HepG2 (cell line): ENCODE measurements around the gene PSENEN. TPM values are rescaled to one million over a fixed set of nuclear protein-coding genes. Genes with fewer than 3 reads are reported as not detected.
A peak's percentile ranks its signal among the peaks of the same experiment; 100 is the strongest.

Experiments used
- ATM ChIP-seq: fragments of 450-650 bp; IDR thresholded peaks from 2 replicates; pipeline ENCODE4 v1.7.1; 2017; ENCODE audit warnings: mild to moderate bottlenecking, borderline replicate concordance
- DPF2 ChIP-seq: sonication (generic); formaldehyde crosslinking; IDR thresholded peaks from 2 replicates; pipeline ENCODE4 v1.4.0; 2020; ENCODE audit warnings: mild to moderate bottlenecking, low read depth, missing genetic modification reagents, borderline replicate concordance
- GFI1 ChIP-seq: sonication (generic); formaldehyde crosslinking; IDR thresholded peaks from 2 replicates; pipeline ENCODE4 v1.5.0; 2020; ENCODE audit warnings: missing genetic modification reagents, mild to moderate bottlenecking, borderline replicate concordance
- HNRNPLL ChIP-seq: fragments of 200-400 bp; formaldehyde crosslinking; IDR thresholded peaks from 2 replicates; pipeline ENCODE4 v1.6.1; 2017; ENCODE audit warnings: mild to moderate bottlenecking, low read depth, low read length; ENCODE audit not compliant: poor library complexity, severe bottlenecking
- MXI1 ChIP-seq: IDR thresholded peaks from 3 replicates; pipeline ENCODE4 v1.6.1; 2012; ENCODE audit warnings: low read depth, low read length, inconsistent platforms, borderline replicate concordance
- NFKBIZ ChIP-seq: IDR thresholded peaks from 2 replicates; pipeline ENCODE4 v1.6.1; 2018; ENCODE audit warnings: missing genetic modification reagents, missing compliant biosample characterization
- NR2C2 ChIP-seq: sonication (generic); formaldehyde crosslinking; IDR thresholded peaks from 2 replicates; pipeline ENCODE4 v1.4.0; 2020; ENCODE audit warnings: missing genetic modification reagents, mild to moderate bottlenecking, moderate library complexity, borderline replicate concordance
- PAF1 ChIP-seq: IDR thresholded peaks from 2 replicates; pipeline ENCODE4 v1.6.1; 2016; ENCODE audit warnings: missing genetic modification reagents, missing compliant biosample characterization
- RNF2 ChIP-seq: fragments of 450-650 bp; conservative IDR thresholded peaks from 2 replicates; pipeline ENCODE4 v1.6.1; 2016; ENCODE audit warnings: low read depth
- SALL1 ChIP-seq: sonication (generic); formaldehyde crosslinking; IDR thresholded peaks from 2 replicates; pipeline ENCODE4 v1.8.0; 2022; ENCODE audit warnings: mild to moderate bottlenecking, missing genetic modification reagents
- SKI ChIP-seq: fragments of 450-650 bp; IDR thresholded peaks from one replicate; pipeline ENCODE4 v1.6.1; 2018; ENCODE audit warnings: mild to moderate bottlenecking; ENCODE audit not compliant: partially characterized antibody
- SRF ChIP-seq: IDR thresholded peaks from 2 replicates; pipeline ENCODE4 v1.6.1; 2011; ENCODE audit warnings: mild to moderate bottlenecking, low read depth, low read length, moderate library complexity
- TAF15 ChIP-seq: fragments of 200-400 bp; formaldehyde crosslinking; IDR thresholded peaks from one replicate; pipeline ENCODE4 v1.6.1; 2018; ENCODE audit warnings: mild to moderate bottlenecking, low read depth, low read length; ENCODE audit not compliant: poor library complexity, severe bottlenecking
- TEAD2 ChIP-seq: sonication (generic); formaldehyde crosslinking; IDR thresholded peaks from 2 replicates; pipeline ENCODE4 v1.9.0; 2021; ENCODE audit warnings: missing genetic modification reagents
- ZFP90 ChIP-seq: sonication (generic); formaldehyde crosslinking; IDR thresholded peaks from 2 replicates; pipeline ENCODE4 v1.8.0; 2022; ENCODE audit warnings: missing genetic modification reagents, mild to moderate bottlenecking, inconsistent platforms, borderline replicate concordance
- ZNF33A ChIP-seq: sonication (generic); formaldehyde crosslinking; IDR thresholded peaks from 2 replicates; pipeline ENCODE4 v1.5.1; 2020; ENCODE audit warnings: missing genetic modification reagents, mild to moderate bottlenecking, moderate library complexity, borderline replicate concordance
- ZNF816 ChIP-seq: sonication (generic); formaldehyde crosslinking; IDR thresholded peaks from 2 replicates; pipeline ENCODE4 v1.8.0; 2022; ENCODE audit warnings: missing genetic modification reagents, mild to moderate bottlenecking, borderline replicate concordance
- ZNF883 ChIP-seq: sonication (generic); formaldehyde crosslinking; IDR thresholded peaks from 2 replicates; pipeline ENCODE4 v1.5.1; 2020; ENCODE audit warnings: mild to moderate bottlenecking, missing genetic modification reagents; ENCODE audit errors: not compliant biosample characterization
- polyA plus RNA-seq, 8 experiments: library from polyadenylated mRNA; depleted of rRNA in 3 of 8; stranded (reverse) in 7 of 8; unstranded in 1 of 8; fragments of >200 nt; fragmentation: Illumina TruSeq in 4 of 8; extraction: Trizol in 4 of 8; gene quantifications; 2 replicates each; pipeline versions ENCODE4 v1.2.1 to v1.2.3, GENCODE V29; 2011 to 2016; ENCODE audit warnings: low read depth in 4 of 8, missing spikeins in 1 of 8, mixed read lengths in 1 of 8; ENCODE audit not compliant: insufficient read depth in 1 of 8
- total RNA-seq, 5 experiments: library from RNA; depleted of rRNA; stranded (reverse); fragments of >200 nt; fragmentation: Illumina TruSeq; extraction: Trizol; gene quantifications; 2 replicates each; pipeline ENCODE4 v1.2.3, GENCODE V29; 2016; ENCODE audit warnings: low read depth in 1 of 5
- TF ChIP-seq, protein P1 (sequence below): sonication (generic); formaldehyde crosslinking; IDR thresholded peaks from 2 replicates; pipeline ENCODE4 v1.4.0; 2020; ENCODE audit warnings: missing genetic modification reagents
- TF ChIP-seq, protein P2 (sequence below): sonication (generic); formaldehyde crosslinking; IDR thresholded peaks from 2 replicates; pipeline ENCODE4 v1.5.0; 2020; ENCODE audit warnings: mild to moderate bottlenecking, missing genetic modification reagents, borderline replicate concordance
- TF ChIP-seq, protein P3 (sequence below): sonication (generic); formaldehyde crosslinking; IDR thresholded peaks from 2 replicates; pipeline ENCODE4 v1.5.1; 2020; ENCODE audit warnings: mild to moderate bottlenecking, moderate library complexity, missing genetic modification reagents
- TF ChIP-seq, protein P4 (sequence below): sonication (generic); formaldehyde crosslinking; IDR thresholded peaks from 2 replicates; pipeline ENCODE4 v1.5.0; 2020; ENCODE audit warnings: missing genetic modification reagents

The PSENEN gene
- total and polyA plus RNA-seq, 2 of the 13 experiments (the other 11 are each of a cell fraction or from before 2014, with no cell fraction given): 16.9 to 34.2 TPM

DNA sequence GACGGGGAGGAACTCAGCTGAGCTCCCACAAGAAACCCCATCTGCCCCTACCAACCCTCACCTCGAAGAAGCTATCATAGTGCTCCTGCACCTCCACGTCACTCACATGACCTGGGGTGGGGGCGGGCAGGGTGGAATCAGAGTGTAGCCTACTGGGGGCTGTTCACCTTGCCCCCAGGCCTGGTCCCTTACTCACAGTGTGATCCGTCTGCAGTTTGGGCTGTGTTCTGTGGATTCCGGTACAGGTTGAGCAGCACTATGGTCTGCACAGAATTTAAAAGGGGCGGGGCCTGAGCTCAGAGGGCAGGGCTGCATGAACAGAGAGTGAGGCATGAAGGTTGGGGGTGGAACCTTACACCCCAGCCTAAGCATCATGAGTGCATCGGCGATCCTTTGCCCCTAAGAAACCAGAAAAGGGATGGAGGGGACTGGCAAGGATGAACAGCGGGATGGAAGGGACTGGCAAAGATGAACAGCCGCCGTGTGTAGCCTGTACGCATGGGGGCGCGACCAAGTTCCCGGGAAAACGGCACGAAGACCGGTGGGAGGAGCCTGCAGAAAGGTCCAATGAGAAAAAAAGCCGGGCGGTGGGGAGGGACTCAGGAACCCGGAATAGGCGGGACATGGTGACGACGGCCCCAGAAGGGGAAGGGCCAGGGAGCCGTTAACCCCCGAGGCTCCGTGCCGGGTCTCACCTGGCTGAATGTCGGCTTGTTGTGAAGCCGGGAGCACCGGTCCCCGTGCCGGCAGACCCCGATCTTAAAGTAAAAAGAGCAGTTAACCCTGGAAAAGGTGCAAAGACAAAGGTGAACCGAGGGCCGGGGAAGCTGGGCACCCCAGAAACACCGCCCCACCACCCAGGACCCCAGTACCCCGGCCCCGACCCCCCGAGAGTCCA, 772 bp upstream of the PSENEN start (continued):
- TF ChIP-seq ZNF883 (no peak), ZNF33A (CRISPR knock-in tag) (no peak), SKI (no peak), ZFP90 (0 out of 2 replicates have a peak, but pooled peaks have one; percentile 62), ZNF816 (CRISPR knock-in tag) (no peak), MXI1 (peak; percentile 89; the same call in 2 of the 3 replicates), NR2C2 (CRISPR knock-in tag) (no peak), TAF15 (peak; percentile 50), TEAD2 (CRISPR knock-in tag) (no peak), RNF2 (no peak), ATM (no peak), NFKBIZ (CRISPR knock-in tag) (no peak), SRF (no peak), HNRNPLL (peak; percentile 53), DPF2 (CRISPR knock-in tag) (no peak), SALL1 (CRISPR knock-in tag) (peak; percentile 53; the same call in 1 of the 2 replicates), GFI1 (no peak), PAF1 (CRISPR knock-in tag) (no peak)
- TF ChIP-seq, protein P1, sequence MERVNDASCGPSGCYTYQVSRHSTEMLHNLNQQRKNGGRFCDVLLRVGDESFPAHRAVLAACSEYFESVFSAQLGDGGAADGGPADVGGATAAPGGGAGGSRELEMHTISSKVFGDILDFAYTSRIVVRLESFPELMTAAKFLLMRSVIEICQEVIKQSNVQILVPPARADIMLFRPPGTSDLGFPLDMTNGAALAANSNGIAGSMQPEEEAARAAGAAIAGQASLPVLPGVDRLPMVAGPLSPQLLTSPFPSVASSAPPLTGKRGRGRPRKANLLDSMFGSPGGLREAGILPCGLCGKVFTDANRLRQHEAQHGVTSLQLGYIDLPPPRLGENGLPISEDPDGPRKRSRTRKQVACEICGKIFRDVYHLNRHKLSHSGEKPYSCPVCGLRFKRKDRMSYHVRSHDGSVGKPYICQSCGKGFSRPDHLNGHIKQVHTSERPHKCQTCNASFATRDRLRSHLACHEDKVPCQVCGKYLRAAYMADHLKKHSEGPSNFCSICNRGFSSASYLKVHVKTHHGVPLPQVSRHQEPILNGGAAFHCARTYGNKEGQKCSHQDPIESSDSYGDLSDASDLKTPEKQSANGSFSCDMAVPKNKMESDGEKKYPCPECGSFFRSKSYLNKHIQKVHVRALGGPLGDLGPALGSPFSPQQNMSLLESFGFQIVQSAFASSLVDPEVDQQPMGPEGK: 0 out of 2 replicates have a peak, but pooled peaks have one; percentile 15
- TF ChIP-seq, protein P2, sequence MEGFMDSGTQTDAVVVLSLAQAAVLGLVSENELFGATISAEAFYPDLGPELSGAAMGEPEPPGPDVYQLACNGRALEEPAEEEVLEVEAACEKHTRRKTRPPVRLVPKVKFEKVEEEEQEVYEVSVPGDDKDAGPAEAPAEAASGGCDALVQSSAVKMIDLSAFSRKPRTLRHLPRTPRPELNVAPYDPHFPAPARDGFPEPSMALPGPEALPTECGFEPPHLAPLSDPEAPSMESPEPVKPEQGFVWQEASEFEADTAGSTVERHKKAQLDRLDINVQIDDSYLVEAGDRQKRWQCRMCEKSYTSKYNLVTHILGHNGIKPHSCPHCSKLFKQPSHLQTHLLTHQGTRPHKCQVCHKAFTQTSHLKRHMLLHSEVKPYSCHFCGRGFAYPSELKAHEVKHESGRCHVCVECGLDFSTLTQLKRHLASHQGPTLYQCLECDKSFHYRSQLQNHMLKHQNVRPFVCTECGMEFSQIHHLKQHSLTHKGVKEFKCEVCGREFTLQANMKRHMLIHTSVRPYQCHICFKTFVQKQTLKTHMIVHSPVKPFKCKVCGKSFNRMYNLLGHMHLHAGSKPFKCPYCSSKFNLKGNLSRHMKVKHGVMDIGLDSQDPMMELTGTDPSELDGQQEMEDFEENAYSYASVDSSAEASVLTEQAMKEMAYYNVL (CRISPR knock-in tag): no peak; the same call in 1 of the 2 replicates
- TF ChIP-seq, protein P3, sequence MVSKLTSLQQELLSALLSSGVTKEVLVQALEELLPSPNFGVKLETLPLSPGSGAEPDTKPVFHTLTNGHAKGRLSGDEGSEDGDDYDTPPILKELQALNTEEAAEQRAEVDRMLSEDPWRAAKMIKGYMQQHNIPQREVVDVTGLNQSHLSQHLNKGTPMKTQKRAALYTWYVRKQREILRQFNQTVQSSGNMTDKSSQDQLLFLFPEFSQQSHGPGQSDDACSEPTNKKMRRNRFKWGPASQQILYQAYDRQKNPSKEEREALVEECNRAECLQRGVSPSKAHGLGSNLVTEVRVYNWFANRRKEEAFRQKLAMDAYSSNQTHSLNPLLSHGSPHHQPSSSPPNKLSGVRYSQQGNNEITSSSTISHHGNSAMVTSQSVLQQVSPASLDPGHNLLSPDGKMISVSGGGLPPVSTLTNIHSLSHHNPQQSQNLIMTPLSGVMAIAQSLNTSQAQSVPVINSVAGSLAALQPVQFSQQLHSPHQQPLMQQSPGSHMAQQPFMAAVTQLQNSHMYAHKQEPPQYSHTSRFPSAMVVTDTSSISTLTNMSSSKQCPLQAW (CRISPR knock-in tag): no peak; the same call in 1 of the 2 replicates
- TF ChIP-seq, protein P4, sequence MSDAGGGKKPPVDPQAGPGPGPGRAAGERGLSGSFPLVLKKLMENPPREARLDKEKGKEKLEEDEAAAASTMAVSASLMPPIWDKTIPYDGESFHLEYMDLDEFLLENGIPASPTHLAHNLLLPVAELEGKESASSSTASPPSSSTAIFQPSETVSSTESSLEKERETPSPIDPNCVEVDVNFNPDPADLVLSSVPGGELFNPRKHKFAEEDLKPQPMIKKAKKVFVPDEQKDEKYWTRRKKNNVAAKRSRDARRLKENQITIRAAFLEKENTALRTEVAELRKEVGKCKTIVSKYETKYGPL (CRISPR knock-in tag): no peak
